Ureter (tissue), 1 donor: Measurements from ENCODE around the gene EHHADH. TPM values are rescaled to one million over a fixed set of nuclear protein-coding genes. Genes with fewer than 3 reads are reported as not detected.

Experiments used
- DNase-seq: peaks from one replicate; pipeline ENCODE4 v3.0.0-alpha.2; 2020; ENCODE audit warnings: low spot score
- total RNA-seq: library from RNA; stranded (reverse); gene quantifications from one replicate; pipeline ENCODE4 v1.2.4, GENCODE V29; 2023
- donor health status: DM: yes; HTN: yes; CAD: no.

Gene EHHADH
- total RNA-seq, 1 donor from 2014 or later = 22.7 TPM

- no peak for DNase-seq
These were observed 56.8 kb downstream of the EHHADH start for GRCh38 chr3:185197068-185197467.

- no peak for DNase-seq
These were observed 58.2 kb downstream of the EHHADH start for GRCh38 chr3:185195652-185196051.

- no peak for DNase-seq
These were observed 65.0 kb downstream of the EHHADH start for GRCh38 chr3:185188816-185189215.

GRCh38 chr3:185187391-185187790 is 66.5 kb downstream of the EHHADH start:
- no peak for DNase-seq

- no peak for DNase-seq
These were observed 77.0 kb downstream of the EHHADH start for GRCh38 chr3:185176750-185177359.

- DNase-seq = no peak
These were observed 78.4 kb downstream of the EHHADH start for GRCh38 chr3:185175370-185175987.

GRCh38 chr3:185172086-185173049 is 81.5 kb downstream of the EHHADH start:
- no peak for DNase-seq

- DNase-seq = no peak
These were observed 89.2 kb downstream of the EHHADH start for GRCh38 chr3:185164428-185165217.

- DNase-seq = no peak
These were observed 91.2 kb downstream of the EHHADH start for GRCh38 chr3:185162634-185163033.

- no peak for DNase-seq
These were observed 92.1 kb downstream of the EHHADH start for GRCh38 chr3:185161761-185162160.

GRCh38 chr3:185157347-185157746 is 96.5 kb downstream of the EHHADH start:
- DNase-seq = no peak

GRCh38 chr3:185155678-185156077 is 98.2 kb downstream of the EHHADH start:
- DNase-seq = no peak

GRCh38 chr3:185153861-185154629 is 99.8 kb downstream of the EHHADH start:
- no peak for DNase-seq

- no peak for DNase-seq
These were observed 100.6 kb downstream of the EHHADH start for GRCh38 chr3:185153171-185153771.

GRCh38 chr3:185152410-185153170 is 101.3 kb downstream of the EHHADH start, which contains the start of gene C3orf70:
Gene C3orf70 (minus strand): TSS chr3:185153060. CDS start chr3:185152823, 237 bp downstream.
- DNase-seq = peak; percentile 56

- DNase-seq = no peak
These were observed 101.9 kb downstream of the EHHADH start for GRCh38 chr3:185151964-185152409.

GRCh38 chr3:185151101-185151963 is 102.5 kb downstream of the EHHADH start:
- no peak for DNase-seq

- no peak for DNase-seq
These were observed 103.3 kb downstream of the EHHADH start for GRCh38 chr3:185150561-185150960.

GRCh38 chr3:185149591-185149990 is 104.3 kb downstream of the EHHADH start:
- no peak for DNase-seq
